C4-2B (cell line): ENCODE measurements around the gene SLC6A8.
A peak's percentile ranks its signal among the peaks of the same experiment; 100 is the strongest.
"Not testable (repeated sequence)": the region's sequence is repeated elsewhere in the genome, so short reads cannot be mapped to it uniquely, and the experiment has no call there.

Experiments used
- H3K27ac ChIP-seq: fragments of 450-650 bp; 2 replicates; pipeline ENCODE4 v1.5.1; 2017
- ZFX ChIP-seq: fragments of 450-650 bp; IDR thresholded peaks from 2 replicates; pipeline ENCODE4 v1.6.1; 2017
- TF ChIP-seq, protein P1 (sequence below): fragments of 450-650 bp; conservative IDR thresholded peaks from 2 replicates; pipeline ENCODE4 v1.5.1; 2017; ENCODE audit warnings: mild to moderate bottlenecking

SLC6A8 gene

DNA sequence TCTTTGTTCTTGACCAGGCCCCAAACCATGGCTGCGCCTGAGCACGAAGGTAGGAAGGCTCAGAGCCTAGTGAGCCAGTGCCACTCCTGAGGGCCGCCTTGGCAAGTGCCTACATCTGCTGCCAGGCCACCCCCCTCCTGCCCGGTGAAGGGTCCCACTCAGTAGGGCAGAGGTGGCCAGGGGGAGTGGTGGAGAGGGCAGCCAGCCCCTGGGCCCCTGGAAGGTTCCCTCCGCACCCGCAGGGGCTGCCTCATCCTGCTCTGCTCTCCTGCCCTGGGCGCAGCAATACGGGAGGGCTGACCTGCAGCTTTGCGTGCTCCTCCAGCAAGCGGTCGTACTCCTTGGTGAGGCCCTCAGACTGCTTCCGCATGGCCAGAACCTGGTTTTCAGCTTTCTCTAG, 14.0 kb downstream of the SLC6A8 start:
- no peak for TF ChIP-seq ZFX
- TF ChIP-seq, protein P1, sequence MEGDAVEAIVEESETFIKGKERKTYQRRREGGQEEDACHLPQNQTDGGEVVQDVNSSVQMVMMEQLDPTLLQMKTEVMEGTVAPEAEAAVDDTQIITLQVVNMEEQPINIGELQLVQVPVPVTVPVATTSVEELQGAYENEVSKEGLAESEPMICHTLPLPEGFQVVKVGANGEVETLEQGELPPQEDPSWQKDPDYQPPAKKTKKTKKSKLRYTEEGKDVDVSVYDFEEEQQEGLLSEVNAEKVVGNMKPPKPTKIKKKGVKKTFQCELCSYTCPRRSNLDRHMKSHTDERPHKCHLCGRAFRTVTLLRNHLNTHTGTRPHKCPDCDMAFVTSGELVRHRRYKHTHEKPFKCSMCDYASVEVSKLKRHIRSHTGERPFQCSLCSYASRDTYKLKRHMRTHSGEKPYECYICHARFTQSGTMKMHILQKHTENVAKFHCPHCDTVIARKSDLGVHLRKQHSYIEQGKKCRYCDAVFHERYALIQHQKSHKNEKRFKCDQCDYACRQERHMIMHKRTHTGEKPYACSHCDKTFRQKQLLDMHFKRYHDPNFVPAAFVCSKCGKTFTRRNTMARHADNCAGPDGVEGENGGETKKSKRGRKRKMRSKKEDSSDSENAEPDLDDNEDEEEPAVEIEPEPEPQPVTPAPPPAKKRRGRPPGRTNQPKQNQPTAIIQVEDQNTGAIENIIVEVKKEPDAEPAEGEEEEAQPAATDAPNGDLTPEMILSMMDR, result no peak
- H3K27ac ChIP-seq, result peak overlapping the region; percentile 90

DNA sequence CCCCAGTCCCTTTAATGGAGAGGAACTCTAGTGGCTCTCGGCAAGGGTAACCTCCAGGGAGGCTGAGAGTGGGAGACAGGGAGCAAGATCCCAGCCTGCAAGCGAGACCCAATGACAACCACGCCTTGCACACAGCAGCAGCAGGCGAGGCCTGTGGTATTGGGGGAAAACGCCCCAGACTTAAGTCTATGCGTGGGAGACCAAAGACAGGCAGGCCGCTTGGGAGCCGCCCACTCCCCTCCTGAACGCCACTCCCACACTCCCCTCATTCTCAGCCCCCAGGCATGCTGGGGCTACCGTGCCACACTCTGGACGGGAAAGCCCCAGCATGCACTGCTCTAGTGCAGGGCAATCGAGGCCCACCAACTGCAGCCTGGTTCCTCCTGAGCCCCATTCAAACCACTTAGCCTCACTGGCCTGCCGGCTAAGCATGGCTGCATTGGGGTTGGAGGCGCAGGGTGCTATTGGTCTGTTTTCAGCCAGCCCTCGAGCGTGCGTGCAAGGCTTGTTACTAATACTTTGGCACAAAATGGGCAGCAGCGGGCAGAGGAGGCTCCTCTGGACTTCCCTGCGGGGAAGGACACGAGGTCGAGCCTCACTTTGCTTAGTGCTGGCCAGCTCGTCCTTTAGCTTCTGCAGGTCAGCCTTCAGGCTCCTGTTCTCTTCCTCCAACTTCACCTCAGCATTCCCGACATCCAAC, 14.8 kb downstream of the SLC6A8 start:
- TF ChIP-seq, protein P1, result no peak
- no peak for TF ChIP-seq ZFX
- H3K27ac ChIP-seq, result peak overlapping the region; percentile 90

DNA sequence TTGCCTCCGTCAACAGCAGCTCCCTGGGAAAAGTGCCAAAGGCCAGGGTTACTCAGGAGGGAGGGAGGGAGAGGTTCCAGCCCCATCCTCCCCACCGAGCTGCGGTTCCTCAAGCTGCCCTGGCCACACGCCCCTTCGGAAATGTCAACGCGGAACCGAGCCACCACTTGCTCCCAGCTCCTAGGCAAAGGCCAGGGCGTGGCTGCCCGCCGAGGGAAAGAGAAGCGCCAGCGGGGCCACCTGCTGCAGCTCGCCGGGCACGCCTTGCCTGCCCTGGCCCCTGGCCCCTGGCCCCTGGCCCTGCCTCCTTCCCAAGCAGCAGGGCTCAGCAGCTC, 15.3 kb downstream of the SLC6A8 start:
- peak overlapping the region; percentile 90 for H3K27ac ChIP-seq
- TF ChIP-seq, protein P1, result no peak
- no peak for TF ChIP-seq ZFX

DNA sequence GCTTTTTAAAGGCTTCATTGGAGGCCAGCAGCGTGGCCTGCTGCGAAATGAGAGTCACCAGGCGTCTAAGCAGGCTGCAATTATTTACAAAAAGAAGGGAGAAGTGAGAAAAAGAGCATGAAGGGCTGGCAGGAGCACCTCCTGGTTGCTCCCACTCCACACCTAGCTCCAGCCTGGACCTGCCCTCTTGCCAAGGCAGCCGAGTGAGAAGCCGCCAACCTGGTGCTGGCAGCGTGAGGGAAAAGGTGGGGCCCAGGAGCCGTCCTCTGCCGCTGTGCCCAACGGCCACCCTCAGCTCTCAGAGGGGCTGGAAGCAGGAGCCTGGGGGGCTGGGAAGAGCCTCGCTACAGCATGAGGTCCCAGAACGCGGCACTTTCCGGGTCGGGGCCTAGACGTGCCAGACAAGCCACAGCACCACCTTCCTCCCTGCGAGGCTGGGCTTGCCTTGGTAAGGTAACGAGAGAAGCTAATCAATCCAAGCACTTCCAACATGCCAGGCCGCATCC, 16.3 kb downstream of the SLC6A8 start:
- TF ChIP-seq ZFX, result no peak
- TF ChIP-seq, protein P1, result no peak
- peak overlapping the region; percentile 90 for H3K27ac ChIP-seq

DNA sequence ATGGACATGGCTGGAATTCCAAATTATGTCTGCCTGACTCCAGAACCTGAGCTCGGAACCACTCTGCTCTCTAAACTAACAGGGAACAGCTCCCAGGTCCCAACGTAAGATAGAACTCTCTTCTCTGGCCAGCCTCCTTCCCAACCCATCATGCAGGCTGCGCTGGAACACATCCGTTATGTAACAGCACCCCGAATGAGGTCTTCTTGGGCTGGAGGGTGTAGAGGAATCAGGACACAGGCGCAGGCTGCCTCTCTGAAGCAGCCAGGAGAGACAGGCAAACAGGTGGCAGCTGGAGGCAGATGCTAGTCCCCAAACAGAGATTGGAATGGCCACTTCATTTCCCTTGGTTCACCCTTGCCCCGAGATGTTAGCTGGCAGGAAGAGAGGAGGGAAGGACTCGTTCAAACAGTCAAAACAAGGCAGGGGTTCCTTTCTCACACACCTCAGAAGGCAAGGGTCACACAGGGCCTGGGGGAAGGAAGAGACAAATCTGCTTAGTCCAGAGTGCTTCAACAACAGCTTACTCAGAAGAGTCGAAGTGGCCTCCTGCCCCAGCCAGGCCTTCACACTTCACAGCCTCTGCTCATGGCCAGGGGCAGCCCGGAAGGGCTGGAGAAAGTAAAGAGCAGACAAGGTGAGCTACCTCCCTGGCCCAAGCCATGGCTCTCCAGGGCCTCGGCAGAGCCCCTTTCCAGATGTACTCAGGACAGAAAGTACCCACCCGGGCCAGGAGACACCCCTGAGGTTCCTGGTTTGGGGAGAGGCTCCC, 17.1 kb downstream of the SLC6A8 start:
- H3K27ac ChIP-seq, result peak overlapping the region; percentile 90; the same call in 1 of the 2 replicates

DNA sequence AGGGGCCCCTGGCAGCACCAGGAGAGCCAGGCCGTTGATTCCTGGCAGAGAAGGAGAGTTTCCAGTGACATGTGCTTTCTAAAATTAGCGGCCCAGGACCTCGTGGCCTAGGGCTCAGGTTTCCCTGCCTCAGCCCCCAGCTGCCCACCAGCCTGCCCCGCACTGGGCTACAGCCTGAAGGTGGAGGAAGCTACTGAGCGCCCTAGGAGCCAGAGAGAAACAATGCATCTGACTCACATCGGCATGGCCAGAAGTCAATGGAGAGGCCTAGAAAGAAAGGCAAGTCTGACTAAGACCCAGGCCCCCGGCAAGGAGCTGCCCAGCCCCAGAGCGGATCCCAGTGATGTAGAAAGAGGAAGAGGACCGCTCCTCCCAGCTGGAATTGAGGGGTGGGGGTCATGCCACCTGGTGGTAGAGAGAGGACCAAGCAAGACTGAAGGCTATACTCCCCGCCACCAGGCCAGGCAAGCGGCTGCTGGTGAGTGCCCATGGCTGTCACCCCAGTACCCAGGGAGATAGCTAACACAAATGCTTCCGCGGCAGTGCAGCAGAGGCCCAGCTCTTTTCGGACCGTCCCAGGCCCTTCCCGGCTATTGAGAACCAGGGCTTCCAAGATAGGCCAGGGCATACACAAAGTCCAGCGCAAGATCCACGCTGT, 17.8 kb downstream of the SLC6A8 start:
- not testable (repeated sequence) for H3K27ac ChIP-seq

DNA sequence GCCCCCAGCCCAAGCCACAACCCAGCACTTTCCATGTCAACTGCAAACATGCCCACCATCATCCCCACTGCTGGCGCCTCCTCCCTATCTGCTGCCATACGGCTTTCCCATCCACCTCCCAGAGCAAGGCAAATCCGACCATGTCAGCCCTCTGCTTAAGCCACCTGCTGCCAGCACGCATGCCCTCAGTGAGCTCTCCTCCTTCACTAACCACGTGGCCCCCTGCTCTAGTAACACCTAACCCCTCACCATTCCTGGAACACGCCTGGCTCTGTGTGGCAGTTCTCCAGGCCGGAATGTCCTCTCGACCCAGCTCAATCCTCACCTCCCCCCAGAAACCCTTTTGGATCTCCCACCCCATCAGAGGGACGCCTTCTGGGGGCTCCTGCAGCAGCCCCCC, 19.1 kb downstream of the SLC6A8 start:
- no peak overlapping the region for H3K27ac ChIP-seq
- TF ChIP-seq ZFX, result no peak
- TF ChIP-seq, protein P1, result no peak

- H3K27ac ChIP-seq, result no peak overlapping the region
- TF ChIP-seq ZFX, result no peak
- TF ChIP-seq, protein P1, result no peak
Observed at GRCh38 chrX:153707406-153707805, 19.7 kb downstream of the SLC6A8 start.
